ENCODE measurements around the gene TPGS2.
"Not testable (repeated sequence)": the region's sequence is repeated elsewhere in the genome, so short reads cannot be mapped to it uniquely, and the experiment has no call there.

Gene TPGS2

GRCh38 chr18:36771245-36771644 lies 57.6 kb downstream of the TPGS2 start:
- Mint-ChIP-seq H3K4me1 (peaks cover 23% of the 10 kb centered on the region), H3K27ac (no peak overlapping the region), H3K27me3 (ENCODE audit: low read depth, poor library complexity) (no peaks in the 10 kb centered on the region), H3K9me3 (no peaks in the 10 kb centered on the region), H3K36me3 (ENCODE audit: low read depth) (peaks cover 15% of the 10 kb centered on the region), H3K4me3 (no peak overlapping the region)
- no peak for DNase-seq
- no peak for TF ChIP-seq CTCF (IDR thresholded peaks at IDR 0.05)

GRCh38 chr18:36770315-36770946 lies 58.4 kb downstream of the TPGS2 start:
- no peak for TF ChIP-seq CTCF (IDR thresholded peaks at IDR 0.05)
- Mint-ChIP-seq H3K4me1 (peaks cover 23% of the 10 kb centered on the region), H3K36me3 (ENCODE audit: low read depth) (peaks cover 9% of the 10 kb centered on the region), H3K9me3 (no peaks in the 10 kb centered on the region), H3K27me3 (ENCODE audit: low read depth, poor library complexity) (no peaks in the 10 kb centered on the region), H3K27ac (no peak overlapping the region), H3K4me3 (no peak overlapping the region)
- no peak for DNase-seq

GRCh38 chr18:36769611-36770314 lies 59.0 kb downstream of the TPGS2 start:
- Mint-ChIP-seq H3K4me3 (no peak overlapping the region), H3K4me1 (peaks cover 23% of the 10 kb centered on the region), H3K27me3 (ENCODE audit: low read depth, poor library complexity) (no peaks in the 10 kb centered on the region), H3K36me3 (ENCODE audit: low read depth) (peaks cover 9% of the 10 kb centered on the region), H3K27ac (no peak overlapping the region), H3K9me3 (no peaks in the 10 kb centered on the region)
- peak; percentile 30 for TF ChIP-seq CTCF (IDR thresholded peaks at IDR 0.05)
- peak; percentile 43 for DNase-seq

GRCh38 chr18:36769172-36769571 lies 59.6 kb downstream of the TPGS2 start:
- no peaks in the 10 kb centered on the region for H3K27me3 Mint-ChIP-seq (ENCODE audit: low read depth, poor library complexity)

DNA sequence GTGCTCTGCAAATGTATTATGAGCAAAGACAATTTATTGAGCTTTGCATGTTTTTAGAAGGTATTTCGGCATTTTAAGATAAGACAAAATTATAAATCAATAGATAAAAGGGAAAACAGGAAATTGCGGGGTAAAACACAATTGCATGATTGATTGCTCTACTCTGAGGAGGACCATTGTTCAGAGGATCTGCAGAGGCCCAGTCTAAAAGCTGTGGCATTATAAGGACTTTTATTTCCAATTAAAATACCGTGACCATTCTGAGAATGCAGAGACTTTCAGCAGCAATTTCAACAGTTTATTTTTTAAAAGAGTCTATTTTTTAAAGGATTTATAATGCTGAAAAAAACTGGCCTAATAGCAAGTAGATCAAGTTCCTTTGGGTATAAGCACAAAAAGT lies 62.0 kb downstream of the TPGS2 start:
- peaks cover under 1% of the 10 kb centered on the region for H3K4me1 Mint-ChIP-seq
- no peak for TF ChIP-seq CTCF (IDR thresholded peaks at IDR 0.05)
- no peak overlapping the region for H3K4me3 Mint-ChIP-seq
- DNase-seq = no peak
- no peak overlapping the region for H3K27ac Mint-ChIP-seq
- H3K9me3 Mint-ChIP-seq = no peaks in the 10 kb centered on the region
- H3K27me3 Mint-ChIP-seq (ENCODE audit: low read depth, poor library complexity) = no peaks in the 10 kb centered on the region
- peaks cover 12% of the 10 kb centered on the region for H3K36me3 Mint-ChIP-seq (ENCODE audit: low read depth)

More at GRCh38 chr18:36769172-36769571, 59.6 kb downstream of the TPGS2 start:
- no peak for TF ChIP-seq CTCF (IDR thresholded peaks at IDR 0.05)
- Mint-ChIP-seq H3K4me3 (no peak overlapping the region), H3K9me3 (no peaks in the 10 kb centered on the region), H3K36me3 (ENCODE audit: low read depth) (peaks cover 9% of the 10 kb centered on the region), H3K4me1 (peaks cover 19% of the 10 kb centered on the region), H3K27ac (no peak overlapping the region)
- DNase-seq = no peak

GRCh38 chr18:36762965-36763364 lies 65.8 kb downstream of the TPGS2 start:
- H3K27ac Mint-ChIP-seq = not testable (repeated sequence)

More at GRCh38 chr18:36762965-36763364, 65.8 kb downstream of the TPGS2 start:
- H3K4me3 Mint-ChIP-seq; DNase-seq; H3K9me3 Mint-ChIP-seq; H3K27me3 Mint-ChIP-seq (ENCODE audit: low read depth, poor library complexity): not testable (repeated sequence)
- H3K36me3 Mint-ChIP-seq (ENCODE audit: low read depth) = peaks cover 20% of the 10 kb centered on the region
- H3K4me1 Mint-ChIP-seq = peaks cover 14% of the 10 kb centered on the region
